Heart left ventricle (tissue), 13 donors: ENCODE results near the gene ADAMTS1.

Experiments used
- POLR2A ChIP-seq, 2 donors: fragments of 450-650 bp; IDR thresholded peaks; one replicate each; pipeline ENCODE4 v1.6.1; 2017; ENCODE audit warnings: antibody characterized with exemption in 2 of 2, mild to moderate bottlenecking in 2 of 2, moderate library complexity in 2 of 2
- TF ChIP-seq, protein P1 (sequence below), 12 donors: fragments of 200-600 bp; sonication (generic) in 4 of 12; IDR thresholded peaks; one replicate each; pipeline versions ENCODE4 v1.5.0 to v1.8.0; 2018 to 2022; ENCODE audit warnings: antibody characterized with exemption in 12 of 12, mild to moderate bottlenecking in 5 of 12
- donor health status: ischemic (EF 13 %, LVEDD 7.1; RV severe dilation, severe dysfunction).
- donor health status: DM: no; HTN: yes; CAD: no.
- donor health status: DM: no; HTN: no; CAD: no.
- donor health status: ischemic (EF 25% LVEDD 6.9; RV normal size, moderate dysfunction).
- donor health status: ischemic (EF 25% LVEDD 5.7; RV mildly dilated, moderate dysfunction).
- donor health status: ischemic (EF 35%, LVEDD 5.7; RV mildly dilated, moderate dysfunction).
- donor health status: nonischemic (EF 11% LVEDD 7.7; RV severe dilation, severe dysfunction).
- donor health status: DM: yes; HTN: yes; CAD: no.
- donor health status: PGD.
- donor health status: ischemic (EF 29% LVEDD 5.4; RV normal size, mild dysfunction).
- donor health status: nonischemic (EF 23%, LVEDD 6.1; RV moderate dilation, normal function).

DNA sequence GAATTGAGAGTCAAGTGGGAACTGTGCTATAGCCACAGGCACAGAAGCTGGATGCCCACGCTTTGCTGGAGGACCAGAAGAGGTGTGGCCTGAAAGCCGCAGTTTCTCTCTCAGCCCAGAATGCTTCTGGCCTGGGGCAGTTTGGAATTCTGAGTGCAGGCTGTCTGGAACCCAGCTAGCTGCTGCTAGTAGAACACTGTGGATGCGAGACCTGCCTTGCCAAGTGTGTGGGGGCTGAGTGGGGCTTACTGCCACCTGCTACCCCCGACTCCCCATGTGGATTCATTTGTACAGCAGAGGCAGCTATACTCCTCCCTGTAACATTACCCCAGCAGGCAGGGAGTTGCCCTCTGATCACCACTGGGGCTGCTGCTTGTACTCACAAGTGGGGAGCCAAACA lies 12.2 kb downstream of the ADAMTS1 start:
- TF ChIP-seq, protein P1, sequence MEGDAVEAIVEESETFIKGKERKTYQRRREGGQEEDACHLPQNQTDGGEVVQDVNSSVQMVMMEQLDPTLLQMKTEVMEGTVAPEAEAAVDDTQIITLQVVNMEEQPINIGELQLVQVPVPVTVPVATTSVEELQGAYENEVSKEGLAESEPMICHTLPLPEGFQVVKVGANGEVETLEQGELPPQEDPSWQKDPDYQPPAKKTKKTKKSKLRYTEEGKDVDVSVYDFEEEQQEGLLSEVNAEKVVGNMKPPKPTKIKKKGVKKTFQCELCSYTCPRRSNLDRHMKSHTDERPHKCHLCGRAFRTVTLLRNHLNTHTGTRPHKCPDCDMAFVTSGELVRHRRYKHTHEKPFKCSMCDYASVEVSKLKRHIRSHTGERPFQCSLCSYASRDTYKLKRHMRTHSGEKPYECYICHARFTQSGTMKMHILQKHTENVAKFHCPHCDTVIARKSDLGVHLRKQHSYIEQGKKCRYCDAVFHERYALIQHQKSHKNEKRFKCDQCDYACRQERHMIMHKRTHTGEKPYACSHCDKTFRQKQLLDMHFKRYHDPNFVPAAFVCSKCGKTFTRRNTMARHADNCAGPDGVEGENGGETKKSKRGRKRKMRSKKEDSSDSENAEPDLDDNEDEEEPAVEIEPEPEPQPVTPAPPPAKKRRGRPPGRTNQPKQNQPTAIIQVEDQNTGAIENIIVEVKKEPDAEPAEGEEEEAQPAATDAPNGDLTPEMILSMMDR (IDR thresholded peaks at IDR 0.05), result no peak
- no peak for TF ChIP-seq POLR2A (IDR thresholded peaks at IDR 0.05)
